HT1080 (cell line): Measurements from ENCODE around the gene PDGFA. TPM values are rescaled to one million over a fixed set of nuclear protein-coding genes. Genes with fewer than 3 reads are reported as not detected.
A peak's percentile ranks its signal among the peaks of the same experiment; 100 is the strongest.

Experiments
- DNase-seq: peaks from one replicate; pipeline ENCODE4 v3.0.0-alpha.2; 2015; ENCODE audit warnings: low read depth
- total RNA-seq: library from RNA; depleted of rRNA; stranded (reverse); fragments of >200 nt; shearing (Covaris generic); gene quantifications from 2 replicates; pipeline ENCODE4 v1.2.3, GENCODE V29; 2014

PDGFA gene
- total RNA-seq, 1 experiment from 2014 or later = 23.1 TPM

GRCh38 chr7:475951-476441, 43.6 kb downstream of the PDGFA start:
- DNase-seq = no peak

DNA sequence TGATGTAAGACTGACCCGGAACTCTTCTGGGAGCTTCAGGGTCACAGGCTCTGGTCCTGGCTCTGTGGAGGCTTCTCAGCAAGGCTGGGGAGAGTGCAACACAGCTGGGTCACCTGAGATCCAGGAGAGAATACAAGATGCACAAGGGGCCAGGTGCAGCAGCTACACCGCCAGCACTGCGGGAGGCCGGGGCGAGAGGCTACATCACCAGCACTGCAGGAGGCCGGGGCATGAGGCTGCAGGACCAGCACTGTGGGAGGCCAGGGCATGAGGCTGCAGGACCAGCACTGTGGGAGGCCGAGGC, 44.3 kb downstream of the PDGFA start:
- DNase-seq = no peak

DNA sequence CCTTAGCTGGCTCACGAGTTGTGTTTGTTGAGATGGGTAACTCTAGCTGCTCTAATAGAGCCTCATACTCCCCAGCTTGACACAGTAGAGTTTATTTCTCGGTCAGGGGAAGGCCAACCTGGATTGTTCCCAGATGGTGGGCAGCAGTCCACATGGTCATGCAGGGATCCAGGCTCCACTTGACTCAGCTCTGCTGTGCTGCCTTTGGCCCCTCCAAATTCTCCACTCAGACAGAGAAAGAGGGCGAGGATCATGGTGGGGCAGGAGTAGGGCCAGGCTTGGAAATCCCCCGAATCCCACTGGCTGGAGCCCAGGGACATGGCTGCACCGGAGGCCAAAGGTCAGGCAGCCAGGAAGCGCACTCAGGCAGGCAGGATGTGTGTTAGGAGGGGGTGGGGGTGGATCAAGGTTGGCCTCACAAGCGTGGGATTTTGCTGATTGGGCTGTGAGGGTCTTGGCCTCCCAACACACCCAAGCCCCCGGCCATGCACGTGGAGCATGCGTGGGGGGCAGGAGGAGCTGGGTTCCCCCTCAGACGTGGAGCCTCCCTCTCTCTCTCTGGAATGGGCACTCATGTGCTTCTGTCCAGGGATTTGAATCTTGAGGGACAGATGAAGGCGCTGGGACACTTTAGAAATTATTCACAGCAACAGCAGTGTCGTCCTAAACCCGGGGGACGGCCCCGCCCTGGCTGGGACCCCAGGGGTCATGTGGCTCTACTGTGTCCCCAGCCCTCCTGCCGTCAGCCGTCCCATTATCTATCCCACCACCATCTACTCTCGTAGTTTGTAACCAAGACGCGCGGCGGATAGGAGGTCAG, 44.8 kb downstream of the PDGFA start:
- no peak for DNase-seq

- no peak for DNase-seq
Observed at GRCh38 chr7:473870-474604, 45.6 kb downstream of the PDGFA start.

- no peak for DNase-seq
Observed at GRCh38 chr7:473211-473734, 46.4 kb downstream of the PDGFA start.

- no peak for DNase-seq
Observed at GRCh38 chr7:472640-472957, 47.0 kb downstream of the PDGFA start.

DNA sequence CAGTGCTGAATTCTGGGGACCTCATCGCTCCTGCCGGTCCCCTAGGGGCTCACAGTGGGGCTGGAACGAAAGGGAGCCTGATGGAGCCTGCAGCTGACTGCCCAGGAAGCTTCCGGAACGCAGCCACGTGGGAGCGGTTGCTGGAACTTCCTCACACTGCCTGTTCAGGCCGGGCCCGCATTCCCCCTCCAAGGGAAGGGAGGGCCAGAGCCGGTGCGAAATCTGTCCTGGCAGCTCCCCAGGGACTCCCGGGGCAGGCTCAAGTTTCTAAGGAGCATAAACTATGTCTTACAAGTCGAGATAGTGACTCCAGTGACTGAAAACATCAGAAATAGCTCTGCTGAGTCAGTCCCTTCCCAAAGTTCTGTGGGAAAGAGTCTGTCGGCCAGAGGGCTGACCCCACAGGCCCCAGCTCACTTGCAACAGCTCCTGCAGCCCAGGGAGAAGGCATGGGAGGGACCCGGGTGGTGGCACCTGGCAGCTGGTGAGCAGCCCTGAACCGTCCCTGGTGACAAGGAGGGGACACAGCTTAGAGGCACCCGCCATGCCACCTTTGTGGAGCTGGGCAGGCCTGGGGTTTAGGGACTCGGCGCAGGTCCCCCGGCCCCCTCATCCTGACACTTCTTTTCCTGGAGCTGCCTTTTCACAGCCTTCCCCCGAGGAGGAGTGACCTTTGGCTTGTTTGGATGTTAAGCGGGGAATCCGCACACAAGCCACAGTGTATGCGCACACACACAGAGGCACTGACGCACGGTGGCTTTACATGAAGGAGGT, 47.6 kb downstream of the PDGFA start:
- DNase-seq = peak; percentile 56

DNA sequence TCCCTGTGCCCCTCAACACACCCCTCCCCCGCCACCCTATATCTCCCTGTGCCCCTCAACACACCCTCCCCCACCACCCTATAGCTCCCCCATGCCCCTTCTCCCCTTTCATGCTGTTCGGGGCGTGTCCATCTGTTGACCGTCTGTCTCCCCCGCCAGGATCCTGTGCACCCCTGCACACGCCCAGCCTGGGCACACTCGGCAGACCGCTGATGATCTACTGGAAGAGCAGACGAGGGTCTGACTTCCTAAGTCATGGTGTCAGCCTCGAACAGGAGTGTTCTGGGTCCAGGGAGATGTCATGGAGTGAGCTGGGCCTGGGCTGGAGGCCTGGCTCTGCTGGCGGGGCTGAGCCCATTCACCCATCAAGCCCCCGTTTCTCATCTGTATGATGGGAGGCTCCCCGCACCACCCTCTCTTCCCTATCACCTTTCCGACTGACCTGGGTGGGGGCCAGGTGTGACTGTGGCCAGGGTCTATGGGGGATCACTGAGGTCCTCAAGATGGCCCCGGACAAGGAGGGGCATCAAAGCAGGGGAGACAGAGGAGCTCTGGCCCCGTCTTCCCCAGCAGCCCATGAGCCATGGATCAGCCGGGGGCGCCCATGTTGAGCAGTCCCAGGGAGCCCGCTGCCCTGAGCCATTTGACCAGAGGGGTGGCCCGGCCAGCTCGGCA, 48.3 kb downstream of the PDGFA start:
- DNase-seq = no peak

GRCh38 chr7:469563-469961, 50.1 kb downstream of the PDGFA start:
- DNase-seq = no peak

GRCh38 chr7:468681-469562, 50.7 kb downstream of the PDGFA start:
- peak; percentile 41 for DNase-seq

DNA sequence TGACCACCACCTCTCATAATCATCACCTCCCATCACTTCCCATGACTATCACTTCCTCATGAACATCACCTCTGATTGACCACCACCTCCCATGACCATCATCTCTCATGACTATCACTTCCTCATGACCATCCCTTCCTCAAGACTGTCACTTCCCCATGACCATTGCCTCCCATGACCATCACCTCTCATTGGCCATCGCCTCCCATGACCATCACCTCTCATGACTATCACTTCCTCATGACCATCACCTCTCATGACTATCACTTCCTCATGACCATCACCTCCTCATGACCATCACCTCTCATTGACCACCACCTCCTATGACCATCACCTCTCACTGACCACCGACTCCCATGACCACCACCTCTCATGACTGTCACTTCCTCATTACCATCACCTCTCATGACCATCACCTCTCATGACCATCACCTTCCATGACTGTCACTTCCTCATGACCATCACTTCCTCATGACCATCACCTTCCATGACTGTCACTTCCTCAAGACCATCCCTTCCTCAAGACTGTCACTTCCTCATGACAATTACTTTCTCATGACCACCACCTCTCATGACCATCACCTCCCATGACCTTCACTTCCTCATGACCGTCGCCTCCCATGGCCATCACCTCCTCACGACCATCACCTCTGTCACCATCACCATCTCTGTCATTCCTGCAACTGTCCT, 51.6 kb downstream of the PDGFA start:
- no peak for DNase-seq

DNA sequence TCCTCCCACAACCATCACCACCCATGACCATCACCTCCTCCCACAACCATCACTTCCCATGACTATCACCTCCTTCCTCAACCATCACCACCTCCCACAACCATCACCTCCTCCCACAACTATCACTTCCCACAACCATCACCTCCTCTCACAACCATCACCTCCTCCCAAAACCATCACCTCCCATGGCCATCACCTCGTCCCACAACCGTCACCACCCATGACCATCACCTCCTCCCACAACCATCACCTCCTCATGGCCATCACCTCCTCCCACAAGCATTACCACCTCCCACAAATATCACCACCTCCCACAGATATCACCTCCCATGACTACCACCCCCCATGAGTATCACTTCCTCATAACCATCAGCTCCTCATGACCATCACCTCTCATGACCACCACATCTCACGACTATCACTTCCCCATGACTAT, 52.2 kb downstream of the PDGFA start:
- no peak for DNase-seq

DNA sequence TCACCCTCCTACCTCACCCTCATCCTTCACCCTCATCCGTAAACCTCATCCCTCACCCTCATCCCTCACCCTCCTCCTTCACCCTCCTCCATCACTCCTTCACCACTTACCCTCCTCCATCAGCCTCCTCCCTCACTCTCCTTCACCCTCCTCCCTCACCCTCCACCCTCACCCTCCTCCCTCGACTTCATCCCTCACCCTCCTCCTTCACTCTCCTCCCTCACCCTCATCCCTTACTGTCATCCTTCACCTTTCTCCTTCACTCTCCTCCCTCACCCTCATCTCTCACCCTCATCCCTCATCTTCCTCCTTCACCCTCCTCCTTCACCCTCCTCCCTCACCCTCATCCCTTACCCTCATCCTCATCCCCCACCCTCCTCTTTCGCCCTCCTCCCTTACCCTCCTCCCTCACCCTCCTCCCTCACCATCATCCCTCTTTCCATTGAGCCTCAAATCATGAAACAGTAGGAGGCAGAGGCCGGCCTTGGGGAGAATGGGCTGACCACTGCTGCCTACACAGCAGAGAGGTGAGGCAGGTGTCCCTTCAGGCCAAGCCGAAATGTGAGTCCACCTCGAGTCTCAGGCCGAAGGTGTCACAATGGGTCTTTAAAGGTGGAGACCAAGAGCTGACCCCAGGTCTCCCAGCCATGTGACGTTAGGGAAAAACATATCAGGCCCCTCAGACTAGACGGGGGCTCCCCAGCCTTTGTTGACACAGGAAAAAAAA, 53.0 kb downstream of the PDGFA start:
- DNase-seq = no peak

- DNase-seq = no peak
Observed at GRCh38 chr7:465710-466400, 53.8 kb downstream of the PDGFA start.

GRCh38 chr7:464454-465401, 54.9 kb downstream of the PDGFA start:
- DNase-seq = no peak

GRCh38 chr7:463817-464453, 55.7 kb downstream of the PDGFA start:
- no peak for DNase-seq

DNA sequence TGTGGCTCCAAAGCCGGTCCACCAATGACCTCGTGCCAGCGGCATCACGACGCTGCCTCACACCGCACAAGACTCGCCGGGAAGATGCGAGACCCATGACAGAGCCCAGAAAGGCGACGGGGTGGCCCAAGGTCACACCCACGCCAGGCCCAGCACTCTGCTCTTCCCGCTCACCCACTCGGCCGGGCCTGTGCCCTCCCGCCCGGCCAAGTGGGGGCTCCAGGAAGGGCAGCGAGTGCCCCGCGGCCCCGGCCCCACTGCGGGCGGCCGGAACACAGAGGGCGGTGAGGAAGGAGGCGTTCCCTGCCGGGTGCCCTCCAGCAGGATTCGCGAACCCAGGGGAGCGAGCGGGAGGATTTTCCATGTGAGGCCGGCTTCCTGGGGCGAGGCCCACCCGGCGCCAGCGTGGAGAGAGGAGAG, 56.3 kb downstream of the PDGFA start:
- no peak for DNase-seq
